NT2/D1 (cell line): Measurements from ENCODE around the gene KLK14.

Experiments
- SUZ12 ChIP-seq: IDR thresholded peaks from 2 replicates; pipeline ENCODE4 v1.6.1; 2011; ENCODE audit not compliant: insufficient read length, insufficient read depth; ENCODE audit errors: extremely low read depth
- YY1 ChIP-seq: IDR thresholded peaks from 2 replicates; pipeline ENCODE4 v1.6.1; 2011; ENCODE audit not compliant: insufficient read length, insufficient read depth
- ZNF274 ChIP-seq: IDR thresholded peaks from 2 replicates; pipeline ENCODE4 v1.6.1; 2011; ENCODE audit warnings: mild to moderate bottlenecking, low read depth, low read length

DNA sequence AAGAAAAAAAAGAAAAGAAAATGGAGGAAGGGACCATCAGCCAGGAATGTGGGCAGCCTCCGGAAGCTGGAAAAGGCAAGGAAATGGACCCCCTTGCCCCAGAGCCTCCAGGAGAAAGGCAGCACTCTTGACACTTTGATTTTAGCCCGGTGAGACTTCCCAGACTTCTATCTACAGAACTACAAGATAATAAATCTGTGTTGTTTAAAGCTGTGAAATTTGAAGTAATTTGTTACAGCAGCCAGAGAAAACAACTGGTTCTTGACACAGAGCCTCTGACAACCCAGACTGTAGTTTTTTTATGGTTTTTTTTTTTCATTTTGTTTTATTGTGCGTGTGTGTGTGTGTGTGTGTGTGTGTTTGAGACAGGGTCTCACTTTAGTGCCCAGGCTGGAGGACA, 17.9 kb upstream of the KLK14 start:
- TF ChIP-seq ZNF274 (no peak), YY1 (no peak), SUZ12 (no peak)
